Endothelial cell (in vitro differentiated cells): ENCODE data around the gene GNA14. TPM values are rescaled to one million over a fixed set of nuclear protein-coding genes. Genes with fewer than 3 reads are reported as not detected.

Experiments used
- DNase-seq: peaks from one replicate; pipeline ENCODE4 v3.0.0; 2021; ENCODE audit warnings: low spot score
- H3K27ac Mint-ChIP-seq: one replicate; pipeline ENCODE4 v1.8.0; 2021; ENCODE audit warnings: mixed read lengths, inconsistent platforms; ENCODE audit not compliant: unreplicated experiment
- H3K27me3 Mint-ChIP-seq: one replicate; pipeline ENCODE4 v1.8.0; 2021; ENCODE audit warnings: mild to moderate bottlenecking, moderate library complexity, mixed read lengths, inconsistent platforms; ENCODE audit not compliant: unreplicated experiment
- H3K36me3 Mint-ChIP-seq: one replicate; pipeline ENCODE4 v1.8.0; 2021; ENCODE audit warnings: mild to moderate bottlenecking, low read depth, mixed read lengths, inconsistent platforms; ENCODE audit not compliant: unreplicated experiment
- H3K4me1 Mint-ChIP-seq: one replicate; pipeline ENCODE4 v1.8.0; 2021; ENCODE audit warnings: mild to moderate bottlenecking, mixed read lengths, inconsistent platforms; ENCODE audit not compliant: unreplicated experiment
- H3K4me3 Mint-ChIP-seq: one replicate; pipeline ENCODE4 v1.8.0; 2021; ENCODE audit warnings: mild to moderate bottlenecking, mixed read lengths, inconsistent platforms; ENCODE audit not compliant: unreplicated experiment
- H3K9me3 Mint-ChIP-seq: one replicate; pipeline ENCODE4 v1.8.0; 2021; ENCODE audit warnings: mixed read lengths, inconsistent platforms; ENCODE audit not compliant: unreplicated experiment
- total RNA-seq: library from RNA; stranded (reverse); fragmentation: NEBNext Ultra II Directional; extraction: Animal tissue kit (Norgen Biotek cat#: 25700); gene quantifications from one replicate; pipeline ENCODE4 v1.2.1, GENCODE V29; 2021; ENCODE audit not compliant: unreplicated experiment
- TF ChIP-seq, protein P1 (sequence below): fragments of 200-600 bp; sonication (generic); IDR thresholded peaks from one replicate; pipeline ENCODE4 v1.5.0; 2021; ENCODE audit warnings: antibody characterized with exemption; ENCODE audit not compliant: unreplicated experiment

Gene GNA14
- total RNA-seq, 1 donor from 2014 or later = 10.6 TPM

- Mint-ChIP-seq H3K4me3 (peak overlapping the region; percentile 45), H3K27ac (no peak overlapping the region), H3K4me1 (no peaks in the 10 kb centered on the region), H3K36me3 (peaks cover 17% of the 10 kb centered on the region), H3K9me3 (peaks cover 7% of the 10 kb centered on the region), H3K27me3 (no peaks in the 10 kb centered on the region)
- TF ChIP-seq, protein P1, sequence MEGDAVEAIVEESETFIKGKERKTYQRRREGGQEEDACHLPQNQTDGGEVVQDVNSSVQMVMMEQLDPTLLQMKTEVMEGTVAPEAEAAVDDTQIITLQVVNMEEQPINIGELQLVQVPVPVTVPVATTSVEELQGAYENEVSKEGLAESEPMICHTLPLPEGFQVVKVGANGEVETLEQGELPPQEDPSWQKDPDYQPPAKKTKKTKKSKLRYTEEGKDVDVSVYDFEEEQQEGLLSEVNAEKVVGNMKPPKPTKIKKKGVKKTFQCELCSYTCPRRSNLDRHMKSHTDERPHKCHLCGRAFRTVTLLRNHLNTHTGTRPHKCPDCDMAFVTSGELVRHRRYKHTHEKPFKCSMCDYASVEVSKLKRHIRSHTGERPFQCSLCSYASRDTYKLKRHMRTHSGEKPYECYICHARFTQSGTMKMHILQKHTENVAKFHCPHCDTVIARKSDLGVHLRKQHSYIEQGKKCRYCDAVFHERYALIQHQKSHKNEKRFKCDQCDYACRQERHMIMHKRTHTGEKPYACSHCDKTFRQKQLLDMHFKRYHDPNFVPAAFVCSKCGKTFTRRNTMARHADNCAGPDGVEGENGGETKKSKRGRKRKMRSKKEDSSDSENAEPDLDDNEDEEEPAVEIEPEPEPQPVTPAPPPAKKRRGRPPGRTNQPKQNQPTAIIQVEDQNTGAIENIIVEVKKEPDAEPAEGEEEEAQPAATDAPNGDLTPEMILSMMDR = peak; percentile 54
- no peak for DNase-seq
These were observed 159.5 kb downstream of the GNA14 start for GRCh38 chr9:77488439-77489126.

- peaks cover 7% of the 10 kb centered on the region for H3K9me3 Mint-ChIP-seq
- H3K4me3 Mint-ChIP-seq = no peak overlapping the region
- DNase-seq = no peak
- H3K4me1 Mint-ChIP-seq = no peaks in the 10 kb centered on the region
- H3K27ac Mint-ChIP-seq = no peak overlapping the region
- TF ChIP-seq, protein P1 = no peak
- peaks cover 17% of the 10 kb centered on the region for H3K36me3 Mint-ChIP-seq
- H3K27me3 Mint-ChIP-seq = no peaks in the 10 kb centered on the region
These were observed 161.2 kb downstream of the GNA14 start for GRCh38 chr9:77486968-77487367.

DNA sequence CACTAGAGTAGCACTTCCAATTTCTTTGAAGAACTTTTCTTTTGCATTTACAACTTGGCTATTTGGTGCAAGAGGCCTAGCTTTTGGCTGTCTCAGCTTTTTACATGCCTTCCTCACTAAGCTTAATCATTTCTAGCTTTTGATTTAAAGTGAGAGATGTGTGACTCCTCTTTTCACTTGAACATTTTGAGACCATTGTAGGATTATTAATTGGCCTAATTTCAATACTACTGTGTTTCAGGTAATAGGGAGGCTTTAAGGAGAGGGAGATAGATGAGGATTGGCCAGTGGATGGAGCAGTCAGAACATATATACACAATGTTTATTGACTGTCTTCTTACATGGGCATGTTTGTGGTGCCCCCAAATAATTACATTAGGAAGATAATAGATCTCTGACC is 161.7 kb downstream of the GNA14 start:
- TF ChIP-seq, protein P1 = no peak
- no peaks in the 10 kb centered on the region for H3K27me3 Mint-ChIP-seq
- no peak for DNase-seq
- no peaks in the 10 kb centered on the region for H3K4me1 Mint-ChIP-seq
- no peak overlapping the region for H3K4me3 Mint-ChIP-seq
- H3K9me3 Mint-ChIP-seq = peaks cover 7% of the 10 kb centered on the region
- no peak overlapping the region for H3K27ac Mint-ChIP-seq
- peaks cover 17% of the 10 kb centered on the region for H3K36me3 Mint-ChIP-seq

GRCh38 chr9:77475641-77476473 is 172.3 kb downstream of the GNA14 start:
- DNase-seq = no peak
- Mint-ChIP-seq H3K36me3 (peaks cover 4% of the 10 kb centered on the region), H3K4me1 (peaks cover 5% of the 10 kb centered on the region), H3K4me3 (no peak overlapping the region), H3K9me3 (no peaks in the 10 kb centered on the region), H3K27me3 (no peaks in the 10 kb centered on the region), H3K27ac (no peak overlapping the region)
- TF ChIP-seq, protein P1 = no peak

- no peak overlapping the region for H3K4me3 Mint-ChIP-seq
- TF ChIP-seq, protein P1 = no peak
- H3K27ac Mint-ChIP-seq = no peak overlapping the region
- H3K9me3 Mint-ChIP-seq = no peaks in the 10 kb centered on the region
- peaks cover 5% of the 10 kb centered on the region for H3K4me1 Mint-ChIP-seq
- H3K36me3 Mint-ChIP-seq = peaks cover 4% of the 10 kb centered on the region
- no peaks in the 10 kb centered on the region for H3K27me3 Mint-ChIP-seq
- DNase-seq = no peak
These were observed 173.2 kb downstream of the GNA14 start for GRCh38 chr9:77474936-77475335.
